Gastrocnemius medialis (tissue), 4 donors: ENCODE results near the gene CARD9.

ENCODE experiments used
- CTCF ChIP-seq, 5 experiments: fragments of 450-650 bp in 3 of 5; fragments of 200-600 bp in 2 of 5; sonication (generic) in 2 of 5; IDR thresholded peaks in 4 of 5; conservative IDR thresholded peaks in 1 of 5; 1 replicate in 4 of 5; 2 replicates in 1 of 5; pipeline ENCODE4 v1.5.1; 2016 to 2019; ENCODE audit warnings: antibody characterized with exemption in 5 of 5, mild to moderate bottlenecking in 3 of 5, moderate library complexity in 3 of 5
- POLR2A ChIP-seq, 2 donors: fragments of 450-650 bp; IDR thresholded peaks; one replicate each; pipeline ENCODE4 v1.6.1; 2017; ENCODE audit warnings: antibody characterized with exemption in 2 of 2, mild to moderate bottlenecking in 2 of 2, moderate library complexity in 2 of 2

- TF ChIP-seq CTCF (IDR thresholded peaks at IDR 0.05 in 4 of 5, conservative IDR thresholded peaks at IDR 0.05 in 1 of 5) = no peak
- no peak for TF ChIP-seq POLR2A (IDR thresholded peaks at IDR 0.05)
Observed at GRCh38 chr9:136401173-136401922, 27.9 kb upstream of the CARD9 start.
